Lower leg skin (tissue), 4 donors: ENCODE results near the gene CALHM3. TPM values are rescaled to one million over a fixed set of nuclear protein-coding genes. Genes with fewer than 3 reads are reported as not detected.

Source experiments
- DNase-seq, 2 donors: peaks; one replicate each; pipeline ENCODE4 v3.0.0-alpha.2; 2019; ENCODE audit warnings: low spot score in 2 of 2
- H3K4me3 ChIP-seq: fragments of 200-600 bp; sonication (generic); 2 replicates; pipeline ENCODE4 v1.5.1; 2017; ENCODE audit warnings: mild to moderate bottlenecking, low read depth; ENCODE audit not compliant: poor library complexity, severe bottlenecking
- POLR2A ChIP-seq, 2 donors: fragments of 450-650 bp; IDR thresholded peaks; one replicate each; pipeline ENCODE4 v1.6.1; 2016 to 2017; ENCODE audit warnings: antibody characterized with exemption in 2 of 2, mild to moderate bottlenecking in 1 of 2, moderate library complexity in 1 of 2
- WGBS, 2 donors: methylation state at CpG; one replicate each; pipeline ENCODE4 v1.1.5; 2018; 5-methylcytosine and 5-hydroxymethylcytosine counted together
- intact Hi-C: fragments of 100-400 bp; cut with DNase I; formaldehyde crosslinking; loops from one replicate; pipeline ENCODE4 v1.15.0; 2023; ENCODE audit warnings: low total_unique reads
- total RNA-seq, 4 donors: library from RNA; depleted of rRNA; stranded (reverse); fragments of >200 nt; gene quantifications; one replicate each; pipeline ENCODE4 v1.1.0, GENCODE V29; 2016
- TF ChIP-seq, protein P1 (sequence below), 3 donors: fragments of 450-650 bp; IDR thresholded peaks; one replicate each; pipeline ENCODE4 v1.5.1; 2016; ENCODE audit warnings: antibody characterized with exemption in 3 of 3, mild to moderate bottlenecking in 3 of 3, moderate library complexity in 2 of 3

Gene CALHM3
- total RNA-seq, 4 donors from 2014 or later: not detected

DNA sequence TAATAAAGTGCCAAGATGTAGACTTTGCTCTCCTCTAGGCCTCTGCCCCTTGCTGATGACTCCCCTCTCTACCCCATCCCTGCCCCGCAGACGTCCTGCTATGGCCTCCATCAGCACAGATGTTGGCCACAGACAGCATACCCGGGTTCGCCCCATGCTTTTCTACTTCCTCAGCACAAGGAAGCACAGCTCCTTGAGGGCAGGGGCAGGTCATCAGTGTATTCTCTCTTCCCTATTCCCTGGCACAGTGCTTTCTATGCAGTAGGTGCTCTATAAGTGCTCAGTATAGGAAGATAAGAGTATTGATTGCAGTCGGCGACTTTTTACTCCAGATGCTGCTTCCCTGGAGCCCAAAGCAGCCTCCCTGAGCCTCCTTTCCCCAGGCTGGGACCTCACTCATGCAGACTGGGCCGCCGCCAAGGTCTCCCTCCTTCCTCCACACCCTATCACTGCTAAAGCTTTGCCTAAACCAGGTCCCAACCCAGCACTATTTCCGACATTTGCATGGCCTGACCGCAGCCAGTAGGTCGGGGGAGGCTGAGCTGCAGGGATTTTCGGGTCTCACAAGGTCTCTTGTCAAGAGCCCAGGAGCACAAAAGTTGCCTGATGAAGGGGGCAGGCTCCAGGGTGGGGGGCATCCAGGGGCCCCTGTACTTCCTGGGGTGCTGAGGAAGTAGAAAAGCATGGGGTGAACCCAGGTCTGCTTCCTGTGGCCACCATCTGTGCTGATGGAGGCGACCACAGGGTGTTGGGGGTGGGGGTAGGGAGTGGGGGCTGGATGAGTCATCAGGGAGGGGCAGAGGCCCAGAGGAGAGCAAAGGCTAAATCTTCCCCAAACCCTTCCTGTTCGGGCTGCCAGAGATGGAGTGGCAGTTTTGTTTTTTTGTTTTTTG is 8.0 kb downstream of the CALHM3 start:
- WGBS, 2 donors: 65 to 71% methylated on average over 14 of the region's 14 CpGs
- intact Hi-C loops: no loop called here
- TF ChIP-seq POLR2A (IDR thresholded peaks at IDR 0.05): no peak
- H3K4me3 ChIP-seq: no peak overlapping the region
- peak; percentile 39 to 90 for DNase-seq

DNA sequence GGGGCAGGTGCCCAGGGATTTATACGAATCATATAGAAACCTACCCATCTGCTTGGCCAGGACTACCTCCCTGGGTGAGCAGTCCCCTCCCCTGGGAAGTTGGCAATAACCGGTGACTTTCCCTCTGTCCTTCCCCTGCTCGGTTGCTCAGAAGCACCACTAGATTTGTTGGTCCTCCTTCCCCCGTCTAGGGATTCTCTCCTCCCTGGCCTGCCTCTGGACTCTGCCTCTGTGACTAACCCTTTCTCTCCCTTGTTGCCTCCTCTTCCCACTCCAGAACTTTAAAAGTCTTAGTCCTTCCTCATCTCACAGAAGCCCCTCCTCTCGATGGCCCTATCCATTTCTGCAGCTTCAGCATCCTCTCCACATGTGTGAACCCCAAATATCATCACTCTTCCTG is 9.8 kb downstream of the CALHM3 start:
- no peak overlapping the region for H3K4me3 ChIP-seq
- DNase-seq: no peak
- no peak for TF ChIP-seq POLR2A (IDR thresholded peaks at IDR 0.05)
- TF ChIP-seq, protein P1, sequence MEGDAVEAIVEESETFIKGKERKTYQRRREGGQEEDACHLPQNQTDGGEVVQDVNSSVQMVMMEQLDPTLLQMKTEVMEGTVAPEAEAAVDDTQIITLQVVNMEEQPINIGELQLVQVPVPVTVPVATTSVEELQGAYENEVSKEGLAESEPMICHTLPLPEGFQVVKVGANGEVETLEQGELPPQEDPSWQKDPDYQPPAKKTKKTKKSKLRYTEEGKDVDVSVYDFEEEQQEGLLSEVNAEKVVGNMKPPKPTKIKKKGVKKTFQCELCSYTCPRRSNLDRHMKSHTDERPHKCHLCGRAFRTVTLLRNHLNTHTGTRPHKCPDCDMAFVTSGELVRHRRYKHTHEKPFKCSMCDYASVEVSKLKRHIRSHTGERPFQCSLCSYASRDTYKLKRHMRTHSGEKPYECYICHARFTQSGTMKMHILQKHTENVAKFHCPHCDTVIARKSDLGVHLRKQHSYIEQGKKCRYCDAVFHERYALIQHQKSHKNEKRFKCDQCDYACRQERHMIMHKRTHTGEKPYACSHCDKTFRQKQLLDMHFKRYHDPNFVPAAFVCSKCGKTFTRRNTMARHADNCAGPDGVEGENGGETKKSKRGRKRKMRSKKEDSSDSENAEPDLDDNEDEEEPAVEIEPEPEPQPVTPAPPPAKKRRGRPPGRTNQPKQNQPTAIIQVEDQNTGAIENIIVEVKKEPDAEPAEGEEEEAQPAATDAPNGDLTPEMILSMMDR (IDR thresholded peaks at IDR 0.05): no peak
- intact Hi-C loops: no loop called here
- WGBS, 2 donors: 57 to 63% methylated on average over 5 of the region's 5 CpGs

DNA sequence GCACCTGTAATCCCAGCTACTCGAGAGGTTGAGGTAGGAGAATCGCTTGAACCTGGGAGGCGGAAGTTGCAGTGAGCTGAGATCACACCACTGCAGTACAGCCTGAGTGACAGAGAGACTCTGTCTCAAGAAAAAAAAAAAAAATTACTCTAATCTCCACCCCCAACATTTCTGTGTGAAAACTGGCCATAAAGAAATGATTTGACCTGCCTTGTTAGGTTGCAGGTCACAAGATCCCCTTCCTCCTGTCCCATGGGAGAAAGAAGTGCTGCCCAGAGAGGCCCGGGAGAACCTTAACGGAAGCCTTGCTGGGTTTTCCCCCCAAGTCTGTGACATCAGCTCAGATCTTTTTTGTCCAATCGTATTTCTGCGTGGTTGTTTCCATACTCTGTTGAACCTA is 11.6 kb downstream of the CALHM3 start:
- TF ChIP-seq, protein P1 (IDR thresholded peaks at IDR 0.05): no peak
- TF ChIP-seq POLR2A (IDR thresholded peaks at IDR 0.05): no peak
- H3K4me3 ChIP-seq: no peak overlapping the region
- 87 to 95% methylated on average over 7 of the region's 7 CpGs for WGBS, 2 donors
- intact Hi-C loops: no loop called here
- DNase-seq: no peak

DNA sequence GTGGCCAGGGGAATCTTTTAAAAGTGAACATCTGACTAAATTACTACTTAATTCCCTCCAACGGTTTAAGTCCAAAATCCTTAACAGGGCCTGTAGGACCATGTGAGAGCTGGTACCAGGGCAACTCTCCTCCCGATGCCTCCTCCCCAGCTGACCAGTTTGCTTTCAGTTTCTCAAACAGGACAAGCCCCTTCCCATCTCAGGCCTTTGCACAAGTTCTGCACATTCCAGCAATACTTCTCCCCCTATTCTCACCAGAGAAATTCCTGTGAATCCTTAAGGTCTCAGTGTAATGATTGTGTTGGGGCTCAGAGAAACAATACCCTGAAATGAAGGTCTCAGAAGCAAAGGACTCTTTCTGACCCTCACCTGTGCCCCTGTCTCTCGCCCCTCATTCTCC is 12.3 kb downstream of the CALHM3 start:
- intact Hi-C loops: no loop called here
- 83 to 84% methylated on average over 3 of the region's 3 CpGs for WGBS, 2 donors
- no peak for TF ChIP-seq POLR2A (IDR thresholded peaks at IDR 0.05)
- TF ChIP-seq, protein P1 (IDR thresholded peaks at IDR 0.05): no peak
- DNase-seq: no peak
- H3K4me3 ChIP-seq: no peak overlapping the region

DNA sequence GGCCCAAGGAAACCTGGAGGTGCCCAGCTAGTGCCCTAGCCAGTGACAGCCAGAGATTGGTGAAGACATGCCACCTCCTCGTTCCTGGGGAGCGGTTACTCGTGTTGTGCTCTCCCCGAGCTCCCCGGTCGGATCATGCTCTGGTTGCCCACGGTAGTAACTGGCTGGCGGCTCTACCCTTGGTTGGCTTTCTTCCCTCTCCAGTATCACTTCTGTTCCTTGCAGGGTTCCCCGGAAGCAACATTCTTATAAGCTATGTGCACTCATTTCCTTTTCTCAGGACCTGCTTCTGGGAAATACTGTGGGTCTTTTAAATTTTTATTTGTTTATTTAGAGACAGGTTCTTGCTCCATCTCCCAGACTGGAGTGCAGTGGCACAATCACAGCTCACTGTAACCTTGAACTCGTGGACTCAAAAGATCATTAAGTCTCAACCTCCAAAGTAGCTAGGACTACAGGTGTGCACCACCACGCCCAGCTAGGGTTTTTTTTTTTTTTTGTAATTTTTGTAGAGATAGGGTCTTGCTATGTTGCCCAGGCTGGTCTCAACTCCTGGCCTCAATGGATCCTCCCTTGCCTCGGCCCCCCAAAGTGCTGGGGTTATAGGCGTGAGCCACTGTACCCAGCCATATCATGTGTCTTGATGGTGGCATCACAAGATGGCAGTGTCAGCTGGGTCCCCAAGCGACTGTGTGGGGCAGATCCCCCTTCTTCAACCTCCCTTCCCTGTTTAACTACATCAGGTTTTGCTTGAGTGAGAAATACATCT is 13.4 kb downstream of the CALHM3 start:
- WGBS, 2 donors: 87 to 91% methylated on average over 14 of the region's 14 CpGs
- no peak for DNase-seq
- intact Hi-C loops: no loop called here
- H3K4me3 ChIP-seq: no peak overlapping the region
- TF ChIP-seq, protein P1 (IDR thresholded peaks at IDR 0.05): no peak
- TF ChIP-seq POLR2A (IDR thresholded peaks at IDR 0.05): no peak

DNA sequence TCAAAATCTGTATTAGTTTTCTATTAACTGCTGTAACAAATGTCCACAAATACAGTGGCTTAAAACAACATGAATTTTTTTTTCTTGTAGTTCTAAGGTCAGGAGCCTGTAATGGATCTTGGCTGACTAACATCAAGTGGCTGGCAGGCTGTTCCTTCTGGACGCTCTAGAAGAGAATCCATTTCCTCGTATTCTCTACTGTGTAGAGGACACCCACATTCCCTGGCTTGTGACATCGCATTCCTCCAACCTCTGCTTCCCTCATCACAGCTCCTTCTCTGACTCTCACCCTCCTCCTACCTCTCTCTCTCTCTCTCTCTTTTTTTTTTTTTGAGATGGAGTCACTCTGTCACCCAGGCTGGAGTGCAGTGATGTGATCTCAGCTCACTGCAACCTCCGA is 15.5 kb downstream of the CALHM3 start:
- intact Hi-C loops: no loop called here
- 80 to 87% methylated on average over 4 of the region's 4 CpGs for WGBS, 2 donors
- no peak overlapping the region for H3K4me3 ChIP-seq
- TF ChIP-seq, protein P1 (IDR thresholded peaks at IDR 0.05): no peak
- no peak for TF ChIP-seq POLR2A (IDR thresholded peaks at IDR 0.05)
- no peak for DNase-seq
